Tibial nerve (tissue), 4 donors: ENCODE results near the gene LYPD6. TPM values are rescaled to one million over a fixed set of nuclear protein-coding genes. Genes with fewer than 3 reads are reported as not detected.

Source experiments
- DNase-seq, 2 donors: peaks; one replicate each; pipeline ENCODE4 v3.0.0-alpha.2; 2019; ENCODE audit warnings: low spot score in 2 of 2
- H3K27ac ChIP-seq, 4 donors: fragments of 200-600 bp; sonication (generic) in 3 of 4; one replicate each; pipeline ENCODE4 v1.5.1; 2017 to 2019; ENCODE audit warnings: mild to moderate bottlenecking in 1 of 4
- H3K27me3 ChIP-seq, 2 donors: fragments of 200-600 bp; sonication (generic) in 1 of 2; one replicate each; pipeline versions ENCODE4 v1.5.1 to v1.6.0; 2017 to 2019
- H3K36me3 ChIP-seq, 3 donors: fragments of 200-600 bp; sonication (generic); one replicate each; pipeline ENCODE4 v1.5.1; 2018 to 2019
- H3K4me1 ChIP-seq, 4 donors: fragments of 200-600 bp; sonication (generic) in 3 of 4; one replicate each; pipeline ENCODE4 v1.5.1; 2017 to 2019
- H3K4me3 ChIP-seq, 4 donors: fragments of 200-600 bp; sonication (generic) in 3 of 4; one replicate each; pipeline ENCODE4 v1.5.1; 2017 to 2019; ENCODE audit warnings: mild to moderate bottlenecking in 1 of 4, moderate library complexity in 1 of 4
- H3K9me3 ChIP-seq, 4 donors: fragments of 200-600 bp; sonication (generic) in 3 of 4; one replicate each; pipeline ENCODE4 v1.5.1; 2017 to 2019
- CTCF ChIP-seq, 5 experiments: fragments of 200-600 bp in 3 of 5; fragments of 450-650 bp in 2 of 5; sonication (generic) in 3 of 5; IDR thresholded peaks; one replicate each; pipeline ENCODE4 v1.5.1; 2016 to 2019; ENCODE audit warnings: antibody characterized with exemption in 5 of 5, mild to moderate bottlenecking in 3 of 5, moderate library complexity in 2 of 5
- EP300 ChIP-seq, 2 donors: sonication (generic); formaldehyde crosslinking; IDR thresholded peaks; one replicate each; pipeline ENCODE4 v1.6.1; 2017; ENCODE audit warnings: antibody characterized with exemption in 2 of 2, mild to moderate bottlenecking in 1 of 2
- POLR2A ChIP-seq, 2 donors: fragments of 450-650 bp; IDR thresholded peaks; one replicate each; pipeline ENCODE4 v1.6.1; 2017; ENCODE audit warnings: antibody characterized with exemption in 2 of 2, mild to moderate bottlenecking in 2 of 2, moderate library complexity in 2 of 2
- WGBS, 2 donors: methylation state at CpG; one replicate each; pipeline ENCODE4 v1.1.5; 2018; 5-methylcytosine and 5-hydroxymethylcytosine counted together
- total RNA-seq, 4 donors: library from RNA; depleted of rRNA; stranded (reverse); fragments of >200 nt; gene quantifications; one replicate each; pipeline ENCODE4 v1.1.0, GENCODE V29; 2016

Gene LYPD6
- total RNA-seq, 4 donors from 2014 or later = 2.4 to 10.7 (median 8.2) TPM

- H3K4me1 ChIP-seq = peaks cover 0 to 17% (median 7%) of the 10 kb centered on the region in 4 donors
- no peaks in the 10 kb centered on the region for H3K36me3 ChIP-seq
- DNase-seq = peak in 1 of 2 donors; percentile 8
- H3K9me3 ChIP-seq = no peaks in the 10 kb centered on the region
- H3K4me3 ChIP-seq = peak overlapping the region; percentile 25 to 62 (median 58)
- peak overlapping the region in 3 of 4 donors; percentile 17 to 80 (median 67) for H3K27ac ChIP-seq
- H3K27me3 ChIP-seq = peaks cover 0 to 3% of the 10 kb centered on the region in 2 donors
- peak in 1 of 2 donors; percentile 37 for TF ChIP-seq EP300 (IDR thresholded peaks at IDR 0.05)
- TF ChIP-seq CTCF (IDR thresholded peaks at IDR 0.05) = no peak
- 9 to 11% methylated on average over 28 to 32 of the region's 32 CpGs for WGBS, 2 donors
Observed at GRCh38 chr2:149329489-149330126, 779 bp upstream of the LYPD6 start.

- peak overlapping the region; percentile 23 to 81 (median 50) for H3K27ac ChIP-seq
Observed at GRCh38 chr2:149331023-149331400, 625 bp downstream of the LYPD6 start.

GRCh38 chr2:149332364-149332763 lies 2.0 kb downstream of the LYPD6 start:
- H3K4me3 ChIP-seq = no peak overlapping the region
- H3K27me3 ChIP-seq = peaks cover 0 to 5% of the 10 kb centered on the region in 2 donors
- no peaks in the 10 kb centered on the region for H3K9me3 ChIP-seq
- DNase-seq = no peak
- no peak overlapping the region for H3K27ac ChIP-seq
- peaks cover 0 to 17% (median 7%) of the 10 kb centered on the region in 4 donors for H3K4me1 ChIP-seq
- 82 to 87% methylated on average over 2 of the region's 2 CpGs for WGBS, 2 donors
- TF ChIP-seq EP300 (IDR thresholded peaks at IDR 0.05) = no peak
- no peak for TF ChIP-seq CTCF (IDR thresholded peaks at IDR 0.05)
- no peak for TF ChIP-seq POLR2A (IDR thresholded peaks at IDR 0.05)
- no peaks in the 10 kb centered on the region for H3K36me3 ChIP-seq

More at GRCh38 chr2:149331023-149331400, 625 bp downstream of the LYPD6 start:
- no peak for TF ChIP-seq CTCF (IDR thresholded peaks at IDR 0.05)
- TF ChIP-seq EP300 (IDR thresholded peaks at IDR 0.05) = no peak
- no peak for TF ChIP-seq POLR2A (IDR thresholded peaks at IDR 0.05)
- Histone ChIP-seq H3K36me3 (no peaks in the 10 kb centered on the region), H3K9me3 (no peaks in the 10 kb centered on the region), H3K4me1 (peaks cover 0 to 17% (median 7%) of the 10 kb centered on the region in 4 donors), H3K4me3 (peak overlapping the region; percentile 54 to 64 (median 58)), H3K27me3 (peaks cover 0 to 5% of the 10 kb centered on the region in 2 donors)
- DNase-seq = no peak
- 4 to 5% methylated on average over 8 of the region's 19 CpGs for WGBS, 2 donors

- 83 to 85% methylated on average over 3 of the region's 3 CpGs for WGBS, 2 donors
- Histone ChIP-seq H3K4me1 (peaks cover 0 to 17% (median 7%) of the 10 kb centered on the region in 4 donors), H3K4me3 (no peak overlapping the region), H3K27ac (no peak overlapping the region), H3K36me3 (no peaks in the 10 kb centered on the region), H3K27me3 (peaks cover 0 to 5% of the 10 kb centered on the region in 2 donors), H3K9me3 (no peaks in the 10 kb centered on the region)
- no peak for TF ChIP-seq EP300 (IDR thresholded peaks at IDR 0.05)
- no peak for TF ChIP-seq POLR2A (IDR thresholded peaks at IDR 0.05)
- TF ChIP-seq CTCF (IDR thresholded peaks at IDR 0.05) = no peak
- no peak for DNase-seq
Observed at GRCh38 chr2:149333636-149334035, 3.2 kb downstream of the LYPD6 start.

GRCh38 chr2:149334156-149334555 lies 3.8 kb downstream of the LYPD6 start:
- DNase-seq = no peak
- Histone ChIP-seq H3K9me3 (no peaks in the 10 kb centered on the region), H3K27ac (no peak overlapping the region), H3K4me3 (no peak overlapping the region), H3K36me3 (no peaks in the 10 kb centered on the region), H3K4me1 (peaks cover 0 to 16% (median 7%) of the 10 kb centered on the region in 4 donors), H3K27me3 (peaks cover 0 to 5% of the 10 kb centered on the region in 2 donors)
- WGBS, 2 donors = 88 to 92% methylated on average over 2 of the region's 2 CpGs
- no peak for TF ChIP-seq CTCF (IDR thresholded peaks at IDR 0.05)
- no peak for TF ChIP-seq POLR2A (IDR thresholded peaks at IDR 0.05)
- no peak for TF ChIP-seq EP300 (IDR thresholded peaks at IDR 0.05)
